Right atrium auricular region (tissue), 2 donors: ENCODE data around the gene THRB. TPM values are rescaled to one million over a fixed set of nuclear protein-coding genes. Genes with fewer than 3 reads are reported as not detected.
A peak's percentile ranks its signal among the peaks of the same experiment; 100 is the strongest.

Experiments used
- DNase-seq: peaks from one replicate; pipeline ENCODE4 v3.0.0-alpha.2; 2019; ENCODE audit warnings: low spot score
- H3K27ac ChIP-seq, 2 donors: fragments of 200-600 bp; sonication (generic); 1 replicate in 1 of 2; 2 replicates in 1 of 2; pipeline ENCODE4 v1.5.1; 2016 to 2019
- H3K27me3 ChIP-seq, 2 donors: fragments of 200-600 bp; sonication (generic); one replicate each; pipeline versions ENCODE4 v1.5.1 to v1.6.0; 2017 to 2019
- H3K36me3 ChIP-seq: fragments of 200-600 bp; sonication (generic); one replicate; pipeline ENCODE4 v1.5.1; 2016
- H3K4me1 ChIP-seq, 2 donors: fragments of 200-600 bp; sonication (generic); one replicate each; pipeline versions ENCODE4 v1.5.1 to v1.6.0; 2017 to 2019
- H3K4me3 ChIP-seq, 2 donors: fragments of 200-600 bp; sonication (generic); 1 replicate in 1 of 2; 2 replicates in 1 of 2; pipeline ENCODE4 v1.5.1; 2017 to 2019; ENCODE audit warnings: mild to moderate bottlenecking in 1 of 2, moderate library complexity in 1 of 2
- H3K9me3 ChIP-seq, 2 donors: fragments of 200-600 bp; sonication (generic); one replicate each; pipeline ENCODE4 v1.5.1; 2019
- CTCF ChIP-seq, 2 donors: fragments of 200-600 bp; sonication (generic); IDR thresholded peaks; one replicate each; pipeline ENCODE4 v1.5.1; 2019; ENCODE audit warnings: antibody characterized with exemption in 2 of 2
- total RNA-seq, 2 donors: library from RNA; depleted of rRNA; stranded (reverse); fragments of >200 nt; gene quantifications; one replicate each; pipeline ENCODE4 v1.1.0, GENCODE V29; 2016

The THRB gene
- total RNA-seq, 2 donors from 2014 or later = 4.2 to 7.0 TPM

GRCh38 chr3:24523988-24524727 is 29.5 kb upstream of the THRB start:
- Histone ChIP-seq H3K27me3 (no peaks in the 10 kb centered on the region), H3K27ac (no peak overlapping the region), H3K9me3 (no peaks in the 10 kb centered on the region), H3K4me3 (no peak overlapping the region), H3K4me1 (peaks cover 0 to 11% of the 10 kb centered on the region in 2 donors), H3K36me3 (no peaks in the 10 kb centered on the region)
- no peak for DNase-seq
- no peak for TF ChIP-seq CTCF (IDR thresholded peaks at IDR 0.05)

GRCh38 chr3:24523215-24523614 is 28.6 kb upstream of the THRB start:
- Histone ChIP-seq H3K4me1 (peaks cover 0 to 11% of the 10 kb centered on the region in 2 donors), H3K4me3 (no peak overlapping the region), H3K27ac (no peak overlapping the region), H3K36me3 (no peaks in the 10 kb centered on the region), H3K9me3 (no peaks in the 10 kb centered on the region), H3K27me3 (no peaks in the 10 kb centered on the region)
- TF ChIP-seq CTCF (IDR thresholded peaks at IDR 0.05) = no peak
- no peak for DNase-seq

GRCh38 chr3:24522146-24522579 is 27.5 kb upstream of the THRB start:
- TF ChIP-seq CTCF (IDR thresholded peaks at IDR 0.05) = no peak
- no peaks in the 10 kb centered on the region for H3K27me3 ChIP-seq
- no peak for DNase-seq
- H3K4me1 ChIP-seq = peaks cover 0 to 11% of the 10 kb centered on the region in 2 donors
- no peaks in the 10 kb centered on the region for H3K9me3 ChIP-seq
- peak overlapping the region in 1 of 2 donors; percentile 72 for H3K27ac ChIP-seq
- H3K36me3 ChIP-seq = no peaks in the 10 kb centered on the region
- peak overlapping the region; percentile 43 to 67 for H3K4me3 ChIP-seq

DNA sequence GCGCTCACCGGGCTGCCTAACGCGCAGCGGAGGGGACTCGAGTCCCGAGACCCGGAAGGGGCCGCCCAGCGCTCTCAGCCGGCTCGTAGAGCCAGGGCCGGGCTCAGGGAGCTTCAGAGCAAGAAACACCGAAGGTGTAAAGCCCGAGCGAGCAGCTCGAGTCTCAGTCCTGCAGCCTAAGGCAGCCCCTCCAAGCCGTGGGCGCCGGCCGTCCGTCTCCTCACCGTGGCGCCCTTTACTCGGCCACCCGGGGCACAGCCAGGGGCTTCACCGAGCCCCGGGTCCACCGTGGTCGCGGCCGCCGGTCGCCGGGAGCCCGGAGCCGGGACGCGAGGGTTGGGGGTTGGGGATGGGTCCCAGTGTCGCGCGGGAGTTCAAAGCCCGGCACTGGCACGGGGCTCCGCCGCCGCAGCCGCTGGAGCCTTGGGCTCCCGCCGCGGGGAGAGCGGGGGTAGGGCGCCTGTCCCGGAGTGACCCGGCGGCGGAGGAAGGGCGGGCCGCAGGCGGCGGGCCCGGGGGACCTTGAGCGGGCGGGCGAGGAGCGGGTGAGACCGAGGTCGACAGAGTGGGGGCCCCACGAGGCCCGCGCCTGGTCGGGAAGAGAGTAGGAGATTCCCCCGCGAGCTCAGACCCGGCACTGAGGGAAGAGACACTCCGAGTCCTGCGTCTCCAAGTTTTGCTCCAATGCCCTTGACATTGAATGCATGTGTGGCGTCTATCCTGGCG is 26.9 kb upstream of the THRB start:
- Histone ChIP-seq H3K9me3 (no peaks in the 10 kb centered on the region), H3K27ac (peak overlapping the region; percentile 42 to 72), H3K36me3 (no peaks in the 10 kb centered on the region), H3K27me3 (no peaks in the 10 kb centered on the region), H3K4me1 (peaks cover 0 to 11% of the 10 kb centered on the region in 2 donors), H3K4me3 (peak overlapping the region; percentile 43 to 67)
- TF ChIP-seq CTCF (IDR thresholded peaks at IDR 0.05) = peak in 1 of 2 donors; percentile 44
- DNase-seq = peak; percentile 60

DNA sequence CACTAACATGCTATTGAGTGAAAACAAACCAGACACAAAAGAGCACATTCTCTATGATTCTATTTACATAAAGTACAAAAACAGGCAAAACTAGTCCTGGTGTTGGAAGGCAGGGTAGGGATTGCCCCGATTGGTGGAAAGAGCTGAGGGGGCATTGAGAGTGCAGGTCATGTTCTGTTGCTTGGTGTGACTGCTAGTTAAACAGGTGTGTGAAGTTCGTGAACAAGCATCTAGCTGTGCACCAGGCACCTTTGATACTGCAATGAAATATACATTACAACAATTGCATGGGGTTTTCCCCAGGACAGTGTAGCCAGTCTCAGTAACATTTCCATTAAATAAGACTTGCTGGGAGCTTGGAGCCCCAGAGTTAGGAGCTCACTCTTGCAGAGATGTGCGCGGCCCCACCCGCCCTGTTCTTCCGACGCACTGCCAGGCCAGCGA is 26.3 kb upstream of the THRB start:
- DNase-seq = no peak
- peak overlapping the region; percentile 42 to 72 for H3K27ac ChIP-seq
- peak overlapping the region; percentile 43 to 67 for H3K4me3 ChIP-seq
- H3K4me1 ChIP-seq = peaks cover 0 to 11% of the 10 kb centered on the region in 2 donors
- no peaks in the 10 kb centered on the region for H3K27me3 ChIP-seq
- no peaks in the 10 kb centered on the region for H3K9me3 ChIP-seq
- TF ChIP-seq CTCF (IDR thresholded peaks at IDR 0.05) = no peak
- no peaks in the 10 kb centered on the region for H3K36me3 ChIP-seq
